ENCODE measurements around the gene FBP2.
"Not testable (repeated sequence)": the region's sequence is repeated elsewhere in the genome, so short reads cannot be mapped to it uniquely, and the experiment has no call there.

Gene FBP2

DNA sequence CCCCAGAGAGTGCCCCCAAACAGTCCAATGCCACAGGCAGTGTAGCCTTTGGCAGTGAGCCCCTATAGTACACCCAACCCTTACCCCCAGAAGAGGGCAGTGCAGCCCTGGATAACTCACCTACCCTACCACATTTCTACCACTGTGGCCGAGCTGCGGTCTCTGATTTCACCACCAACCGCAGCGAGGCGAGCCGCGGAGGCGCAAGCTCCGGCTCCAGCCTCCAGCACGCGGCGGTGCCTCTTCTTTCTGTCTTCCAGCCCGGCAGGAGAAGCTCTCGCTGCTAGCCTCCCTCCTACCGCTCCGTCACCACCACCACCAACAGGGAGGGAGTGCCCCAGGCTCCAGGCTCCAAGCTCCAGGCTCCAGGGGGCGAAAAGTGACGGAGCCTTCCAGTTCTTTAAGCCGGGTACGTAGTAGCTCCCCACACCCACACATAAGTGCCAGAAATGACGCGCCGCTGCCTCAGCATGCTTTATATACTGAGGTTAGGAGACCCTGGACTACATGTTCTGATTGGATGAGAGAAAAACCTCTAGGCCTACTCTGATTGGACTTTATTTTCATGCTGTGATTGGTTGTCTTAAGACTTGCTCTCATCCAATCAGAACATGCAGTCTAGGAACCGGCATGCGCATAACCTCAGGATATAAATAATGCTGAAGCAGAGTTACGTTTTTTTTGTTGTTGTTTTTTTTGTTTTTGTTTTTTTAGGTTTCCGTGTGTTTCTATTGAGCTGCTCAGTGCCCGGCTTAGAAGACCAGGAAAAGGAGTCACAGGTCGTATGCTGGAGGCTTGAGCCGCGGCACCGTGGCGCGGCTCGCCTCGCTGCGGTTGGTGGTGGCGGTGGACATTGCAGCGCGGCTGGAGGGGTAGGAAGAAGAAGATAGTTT lies 38.9 kb downstream of the FBP2 start, which contains the start of gene PCAT7:
TSS of gene PCAT7 (plus strand) at position 645 of the 893 bp plus-strand sequence.
- peak within 1 kb of the TSS; percentile 45 for H3K9ac ChIP-seq (ENCODE audit: low read depth, low read length)
- H3K4me1 ChIP-seq (ENCODE audit: control insufficient read depth, insufficient read depth, low read length) = no peaks in the 10 kb centered on the region
- no peaks in the 10 kb centered on the region for H3K9me3 ChIP-seq (replicated peaks; ENCODE audit: low read length)
- H3K27me3 ChIP-seq (ENCODE audit: control insufficient read depth, insufficient read depth, low read length) = peaks cover 3% of the 10 kb centered on the region
- H3K4me2 ChIP-seq (ENCODE audit: low read length) = no peak within 1 kb of the TSS
- H3K36me3 ChIP-seq (ENCODE audit: insufficient read depth, low read length) = no peaks in the 10 kb centered on the region
- peak within 1 kb of the TSS; percentile 24 for H3K4me3 ChIP-seq (ENCODE audit: low read length)

DNA sequence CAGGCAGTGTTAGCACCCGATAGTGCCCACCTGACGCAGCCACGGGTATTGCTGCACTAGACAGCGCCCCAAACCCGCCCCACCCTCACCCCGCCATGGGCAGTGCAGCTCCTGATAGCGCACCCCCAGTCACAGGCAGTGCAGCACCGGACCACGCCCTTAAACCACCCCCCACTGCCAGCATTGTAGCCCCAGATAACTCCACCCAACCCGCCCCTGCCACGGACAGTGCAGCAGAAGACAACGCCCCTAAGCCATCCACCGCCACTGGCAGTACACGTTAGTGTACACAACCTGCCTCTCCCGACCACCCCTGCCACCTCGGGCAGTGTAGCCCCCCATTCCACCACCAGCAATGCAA lies 39.6 kb downstream of the FBP2 start:
- Histone ChIP-seq H3K27me3 (ENCODE audit: control insufficient read depth, insufficient read depth, low read length) (peaks cover 3% of the 10 kb centered on the region), H3K9ac (ENCODE audit: low read depth, low read length) (no peak overlapping the region), H3K4me2 (ENCODE audit: low read length) (no peak overlapping the region), H3K4me1 (ENCODE audit: control insufficient read depth, insufficient read depth, low read length) (no peaks in the 10 kb centered on the region), H3K36me3 (ENCODE audit: insufficient read depth, low read length) (no peaks in the 10 kb centered on the region), H3K9me3 (replicated peaks; ENCODE audit: low read length) (no peaks in the 10 kb centered on the region), H3K4me3 (ENCODE audit: low read length) (no peak overlapping the region)

DNA sequence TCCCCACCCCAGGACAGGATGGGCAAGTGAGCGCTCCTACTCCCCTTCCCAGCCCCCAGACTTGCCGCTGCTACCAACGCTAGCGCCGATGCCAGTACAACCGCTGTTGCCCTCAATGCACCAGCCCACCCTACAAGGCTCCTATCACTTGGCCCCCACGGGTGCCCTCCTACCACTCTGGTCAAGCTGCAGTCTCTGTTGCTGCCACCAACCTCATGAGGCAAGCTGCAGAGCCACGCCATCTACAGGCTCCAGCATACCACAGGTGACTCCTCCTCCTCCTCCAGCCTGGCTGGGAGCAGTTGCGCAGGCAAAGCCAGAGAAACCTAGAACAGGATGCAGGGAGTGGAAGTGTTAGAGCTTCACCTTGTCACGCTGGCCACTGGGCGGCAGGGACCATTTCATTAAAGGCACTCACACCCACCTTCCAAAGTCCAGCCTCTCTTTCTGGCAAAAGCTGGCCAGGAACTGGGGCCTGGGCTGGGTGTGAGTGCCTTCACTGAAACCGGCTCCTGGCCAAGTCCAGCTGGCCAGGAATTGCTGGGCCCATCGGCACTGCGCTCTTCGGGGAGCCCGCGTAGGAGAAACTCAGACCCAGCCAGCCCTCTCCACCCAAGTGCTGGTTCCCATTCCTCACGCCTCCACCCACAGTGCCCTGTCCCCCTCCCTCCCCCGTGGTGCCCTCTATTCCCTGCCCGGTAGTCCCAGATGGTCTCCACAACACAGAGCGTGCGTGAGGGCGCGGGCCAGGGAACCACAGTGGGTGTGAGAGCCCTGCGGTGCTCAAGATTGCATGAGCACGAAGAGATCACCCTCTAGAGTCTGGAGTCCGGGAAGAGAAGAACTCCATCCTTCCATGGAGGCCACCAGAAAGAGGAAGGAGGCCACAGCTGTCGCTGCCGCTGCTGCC lies 40.3 kb downstream of the FBP2 start:
- Histone ChIP-seq H3K4me1 (ENCODE audit: control insufficient read depth, insufficient read depth, low read length) (no peaks in the 10 kb centered on the region), H3K4me2 (ENCODE audit: low read length) (no peak overlapping the region), H3K4me3 (ENCODE audit: low read length) (no peak overlapping the region), H3K9ac (ENCODE audit: low read depth, low read length) (no peak overlapping the region), H3K36me3 (ENCODE audit: insufficient read depth, low read length) (no peaks in the 10 kb centered on the region), H3K9me3 (replicated peaks; ENCODE audit: low read length) (no peaks in the 10 kb centered on the region), H3K27me3 (ENCODE audit: control insufficient read depth, insufficient read depth, low read length) (peaks cover 3% of the 10 kb centered on the region)

DNA sequence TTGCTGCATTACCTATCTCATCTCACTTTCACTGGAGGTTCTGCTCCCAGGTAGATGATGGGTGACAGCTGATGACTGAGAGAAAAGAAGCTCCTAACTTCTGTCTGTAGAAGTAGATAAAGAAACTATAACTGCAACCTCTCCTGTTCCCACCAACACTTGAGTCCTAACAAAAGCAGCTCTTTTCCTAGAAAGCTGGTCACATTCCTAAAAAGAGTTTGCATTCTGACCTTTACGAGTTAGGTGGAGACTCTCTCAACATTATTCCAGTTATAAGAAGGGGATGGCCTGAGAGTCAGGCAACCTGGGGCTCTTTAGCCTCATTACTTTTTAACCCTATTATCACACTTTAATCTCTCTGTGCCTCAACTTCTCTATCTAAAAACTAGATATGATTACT lies 47.7 kb downstream of the FBP2 start:
- H3K9me3 ChIP-seq (replicated peaks; ENCODE audit: low read length) = no peaks in the 10 kb centered on the region

DNA sequence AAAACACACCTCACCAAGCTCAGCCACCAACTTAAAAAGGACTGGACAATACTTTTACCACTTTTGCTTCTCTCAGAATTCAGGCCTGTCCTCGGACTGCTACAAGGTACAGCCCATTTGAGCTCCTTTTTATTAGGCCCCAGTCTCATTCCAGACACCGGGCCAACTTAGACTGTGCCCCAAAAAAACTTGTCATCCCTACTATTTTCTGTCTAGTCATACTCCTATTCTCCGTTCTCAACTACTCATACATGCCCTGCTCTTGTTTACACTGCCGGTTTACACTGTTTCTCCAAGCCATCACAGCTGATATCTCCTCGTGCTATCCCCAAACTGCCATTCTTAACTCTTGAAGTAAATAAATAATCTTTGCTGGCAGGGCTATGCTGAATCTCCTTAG lies 49.3 kb downstream of the FBP2 start:
- H3K36me3 ChIP-seq (ENCODE audit: insufficient read depth, low read length); H3K27me3 ChIP-seq (ENCODE audit: control insufficient read depth, insufficient read depth, low read length); H3K4me1 ChIP-seq (ENCODE audit: control insufficient read depth, insufficient read depth, low read length); H3K9me3 ChIP-seq (replicated peaks; ENCODE audit: low read length); H3K4me2 ChIP-seq (ENCODE audit: low read length); H3K9ac ChIP-seq (ENCODE audit: low read depth, low read length); H3K4me3 ChIP-seq (ENCODE audit: low read length): not testable (repeated sequence)

More for the DNA sequence above, 47.7 kb downstream of the FBP2 start:
- Histone ChIP-seq H3K27me3 (ENCODE audit: control insufficient read depth, insufficient read depth, low read length) (peaks cover under 1% of the 10 kb centered on the region), H3K36me3 (ENCODE audit: insufficient read depth, low read length) (no peaks in the 10 kb centered on the region), H3K4me1 (ENCODE audit: control insufficient read depth, insufficient read depth, low read length) (no peaks in the 10 kb centered on the region), H3K9ac (ENCODE audit: low read depth, low read length) (no peak overlapping the region), H3K4me3 (ENCODE audit: low read length) (no peak overlapping the region), H3K4me2 (ENCODE audit: low read length) (no peak overlapping the region)

DNA sequence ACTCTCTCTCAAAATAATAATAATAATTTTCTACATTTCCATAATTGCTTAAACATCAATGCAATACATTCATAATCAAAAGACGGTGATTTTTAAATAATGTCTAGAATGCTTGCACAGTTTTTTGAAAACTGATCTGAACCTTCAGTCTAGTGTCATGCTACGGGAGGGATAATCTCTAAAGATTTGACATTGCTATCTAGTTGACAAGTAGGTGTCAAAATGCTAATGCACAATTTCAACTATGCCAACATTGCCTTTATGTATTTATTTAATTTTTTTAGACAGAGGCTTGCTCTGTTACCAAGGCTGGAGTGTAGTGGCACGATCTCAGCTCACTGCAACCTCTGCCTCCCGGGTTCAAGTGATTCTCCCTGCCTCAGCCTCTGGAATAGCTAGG lies 54.7 kb downstream of the FBP2 start:
- Histone ChIP-seq H3K9ac (ENCODE audit: low read depth, low read length) (no peak overlapping the region), H3K36me3 (ENCODE audit: insufficient read depth, low read length) (no peaks in the 10 kb centered on the region), H3K27me3 (ENCODE audit: control insufficient read depth, insufficient read depth, low read length) (peaks cover 3% of the 10 kb centered on the region), H3K9me3 (replicated peaks; ENCODE audit: low read length) (no peaks in the 10 kb centered on the region), H3K4me2 (ENCODE audit: low read length) (no peak overlapping the region), H3K4me1 (ENCODE audit: control insufficient read depth, insufficient read depth, low read length) (no peaks in the 10 kb centered on the region), H3K4me3 (ENCODE audit: low read length) (no peak overlapping the region)

DNA sequence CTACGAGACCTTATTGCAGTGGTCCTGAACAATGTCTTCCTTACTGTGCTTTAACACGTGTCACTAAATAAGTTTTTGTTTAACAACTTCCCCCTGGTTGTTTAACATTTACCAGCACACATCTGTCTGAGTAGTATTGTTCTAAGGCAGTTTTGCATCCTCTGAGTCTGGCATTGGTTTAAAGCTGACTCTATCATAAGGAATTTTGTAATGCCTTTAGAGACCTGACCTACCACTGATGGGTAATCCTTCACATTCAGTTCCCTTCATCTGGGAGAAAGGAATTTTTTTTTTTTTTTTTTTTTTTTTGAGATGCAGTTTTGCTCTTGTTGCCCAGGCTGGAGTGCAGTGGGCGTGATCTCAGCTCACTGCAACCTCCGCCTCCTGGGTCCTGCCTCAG lies 58.7 kb downstream of the FBP2 start:
- Histone ChIP-seq H3K9me3 (replicated peaks; ENCODE audit: low read length) (no peaks in the 10 kb centered on the region), H3K4me1 (ENCODE audit: control insufficient read depth, insufficient read depth, low read length) (no peaks in the 10 kb centered on the region), H3K27me3 (ENCODE audit: control insufficient read depth, insufficient read depth, low read length) (peaks cover 3% of the 10 kb centered on the region), H3K4me2 (ENCODE audit: low read length) (no peak overlapping the region), H3K4me3 (ENCODE audit: low read length) (no peak overlapping the region), H3K9ac (ENCODE audit: low read depth, low read length) (no peak overlapping the region), H3K36me3 (ENCODE audit: insufficient read depth, low read length) (no peaks in the 10 kb centered on the region)

DNA sequence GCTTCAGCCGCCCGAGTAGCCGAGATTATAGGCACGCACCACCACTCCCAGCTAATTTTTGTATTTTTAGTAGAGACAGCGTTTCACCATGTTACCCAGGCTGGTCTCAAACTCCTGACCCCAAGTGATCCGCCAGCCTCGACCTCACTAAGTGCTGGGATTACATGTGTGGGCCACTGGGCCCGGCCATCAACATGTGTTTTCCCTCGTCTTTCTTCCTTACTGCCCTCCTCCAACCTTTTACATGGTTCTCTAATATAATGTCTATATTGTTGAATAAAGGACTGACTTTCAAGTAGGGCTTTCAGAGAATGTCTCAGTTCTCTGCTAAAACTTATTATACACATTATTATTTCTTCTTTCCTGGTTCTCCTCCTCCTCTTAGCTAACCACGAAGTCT lies 60.0 kb downstream of the FBP2 start:
- no peaks in the 10 kb centered on the region for H3K36me3 ChIP-seq (ENCODE audit: insufficient read depth, low read length)
- H3K9ac ChIP-seq (ENCODE audit: low read depth, low read length) = no peak overlapping the region
- no peaks in the 10 kb centered on the region for H3K9me3 ChIP-seq (replicated peaks; ENCODE audit: low read length)
- no peaks in the 10 kb centered on the region for H3K4me1 ChIP-seq (ENCODE audit: control insufficient read depth, insufficient read depth, low read length)
- peaks cover 3% of the 10 kb centered on the region for H3K27me3 ChIP-seq (ENCODE audit: control insufficient read depth, insufficient read depth, low read length)
- H3K4me2 ChIP-seq (ENCODE audit: low read length) = no peak overlapping the region
- H3K4me3 ChIP-seq (ENCODE audit: low read length) = no peak overlapping the region

DNA sequence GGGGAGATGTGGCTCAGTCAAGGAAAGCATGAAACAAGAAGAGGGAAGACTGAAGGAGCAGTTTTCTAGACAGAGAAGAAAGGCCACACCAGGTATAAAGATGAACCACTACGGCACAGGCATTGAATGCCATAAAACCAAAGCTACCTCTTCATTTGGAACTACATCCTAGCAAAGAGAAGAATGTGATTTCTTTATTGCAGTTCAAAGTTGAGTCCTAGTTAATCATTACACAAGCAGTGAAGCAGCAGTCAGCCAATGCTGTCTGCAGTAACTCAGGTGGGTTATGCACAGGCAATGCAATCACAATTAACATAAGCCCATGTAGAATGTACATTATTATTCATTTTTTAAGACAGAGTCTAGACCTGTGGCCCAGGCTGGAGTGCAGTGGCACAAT lies 60.5 kb downstream of the FBP2 start:
- Histone ChIP-seq H3K4me1 (ENCODE audit: control insufficient read depth, insufficient read depth, low read length) (no peaks in the 10 kb centered on the region), H3K4me2 (ENCODE audit: low read length) (no peak overlapping the region), H3K27me3 (ENCODE audit: control insufficient read depth, insufficient read depth, low read length) (peaks cover 3% of the 10 kb centered on the region), H3K4me3 (ENCODE audit: low read length) (no peak overlapping the region), H3K36me3 (ENCODE audit: insufficient read depth, low read length) (no peaks in the 10 kb centered on the region), H3K9ac (ENCODE audit: low read depth, low read length) (no peak overlapping the region), H3K9me3 (replicated peaks; ENCODE audit: low read length) (no peaks in the 10 kb centered on the region)

DNA sequence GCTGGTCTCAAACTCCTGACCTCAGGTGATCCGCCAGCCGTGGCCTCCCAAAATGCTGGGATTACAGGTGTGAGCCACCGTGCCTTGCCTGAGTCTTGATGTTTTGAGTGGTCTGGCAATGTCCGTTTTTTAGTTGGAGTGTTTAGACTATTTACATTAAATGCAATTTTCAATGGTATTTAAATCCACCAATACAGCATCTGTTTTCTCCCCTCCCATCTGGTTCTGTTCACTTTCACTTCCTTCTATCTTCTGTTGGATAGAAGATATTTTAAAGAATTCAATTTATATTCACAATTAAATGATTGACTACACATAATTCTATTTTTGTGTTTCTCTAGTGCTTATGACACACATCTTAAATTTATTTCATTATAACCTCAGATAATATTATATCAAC lies 64.7 kb downstream of the FBP2 start:
- H3K36me3 ChIP-seq (ENCODE audit: insufficient read depth, low read length) = no peaks in the 10 kb centered on the region
- no peaks in the 10 kb centered on the region for H3K4me1 ChIP-seq (ENCODE audit: control insufficient read depth, insufficient read depth, low read length)
- no peak overlapping the region for H3K4me3 ChIP-seq (ENCODE audit: low read length)
- no peak overlapping the region for H3K4me2 ChIP-seq (ENCODE audit: low read length)
- no peaks in the 10 kb centered on the region for H3K9me3 ChIP-seq (replicated peaks; ENCODE audit: low read length)
- peaks cover 6% of the 10 kb centered on the region for H3K27me3 ChIP-seq (ENCODE audit: control insufficient read depth, insufficient read depth, low read length)
- H3K9ac ChIP-seq (ENCODE audit: low read depth, low read length) = no peak overlapping the region

DNA sequence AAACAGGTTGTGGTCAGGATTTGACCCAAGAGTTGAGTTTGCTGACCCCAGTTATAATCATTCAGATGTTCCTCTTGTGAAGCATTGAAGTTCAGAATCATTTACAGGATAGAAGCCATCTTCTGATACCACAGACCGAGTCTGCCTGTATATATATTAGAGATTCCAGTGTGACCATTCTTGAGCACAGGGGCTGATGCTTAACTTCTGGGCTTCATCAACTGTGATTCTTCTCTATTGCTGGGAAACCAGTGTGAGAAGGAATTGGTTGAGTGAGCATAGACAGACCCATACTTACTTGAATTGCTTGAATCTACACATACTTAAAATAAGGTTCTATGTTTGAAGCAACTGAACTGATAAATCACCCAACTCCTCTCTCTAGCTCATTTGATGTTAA lies 66.7 kb downstream of the FBP2 start:
- Histone ChIP-seq H3K9me3 (replicated peaks; ENCODE audit: low read length) (no peaks in the 10 kb centered on the region), H3K4me1 (ENCODE audit: control insufficient read depth, insufficient read depth, low read length) (no peaks in the 10 kb centered on the region), H3K9ac (ENCODE audit: low read depth, low read length) (no peak overlapping the region), H3K4me2 (ENCODE audit: low read length) (no peak overlapping the region), H3K36me3 (ENCODE audit: insufficient read depth, low read length) (no peaks in the 10 kb centered on the region), H3K27me3 (ENCODE audit: control insufficient read depth, insufficient read depth, low read length) (peaks cover 6% of the 10 kb centered on the region), H3K4me3 (ENCODE audit: low read length) (no peak overlapping the region)
